Ascending aorta (tissue), 2 donors: ENCODE data around the gene ELAC2. TPM values are rescaled to one million over a fixed set of nuclear protein-coding genes. Genes with fewer than 3 reads are reported as not detected.

Experiments used
- DNase-seq, 2 donors: peaks; one replicate each; pipeline ENCODE4 v3.0.0-alpha.2; 2019; ENCODE audit warnings: low spot score in 2 of 2
- H3K27ac ChIP-seq, 2 donors: fragments of 200-600 bp; sonication (generic); one replicate each; pipeline ENCODE4 v1.5.1; 2016 to 2017; ENCODE audit warnings: mild to moderate bottlenecking in 1 of 2
- H3K27me3 ChIP-seq: fragments of 200-600 bp; sonication (generic); one replicate; pipeline ENCODE4 v1.5.1; 2017
- H3K36me3 ChIP-seq, 2 donors: fragments of 200-600 bp; sonication (generic); one replicate each; pipeline ENCODE4 v1.5.1; 2016
- H3K4me1 ChIP-seq, 2 donors: fragments of 200-600 bp; sonication (generic); one replicate each; pipeline ENCODE4 v1.5.1; 2016 to 2017; ENCODE audit warnings: mild to moderate bottlenecking in 1 of 2
- H3K4me3 ChIP-seq, 2 donors: fragments of 200-600 bp; sonication (generic); one replicate each; pipeline ENCODE4 v1.5.1; 2016 to 2017; ENCODE audit warnings: mild to moderate bottlenecking in 1 of 2
- H3K9me3 ChIP-seq, 2 donors: fragments of 200-600 bp; sonication (generic); one replicate each; pipeline ENCODE4 v1.5.1; 2016
- intact Hi-C: fragments of 100-400 bp; cut with DNase I; formaldehyde crosslinking; loops from one replicate; pipeline ENCODE4 v1.15.1; 2023
- total RNA-seq: library from RNA; depleted of rRNA; stranded (reverse); fragments of >200 nt; gene quantifications from one replicate; pipeline ENCODE4 v1.1.0, GENCODE V29; 2016
- TF ChIP-seq, protein P1 (sequence below), 3 experiments: fragments of 200-600 bp in 2 of 3; fragments of 450-650 bp in 1 of 3; sonication (generic) in 2 of 3; IDR thresholded peaks; one replicate each; pipeline ENCODE4 v1.5.1; 2016 to 2019; ENCODE audit warnings: antibody characterized with exemption in 3 of 3, mild to moderate bottlenecking in 1 of 3, moderate library complexity in 1 of 3

ELAC2 gene
- total RNA-seq, 1 donor from 2014 or later = 190 TPM

DNA sequence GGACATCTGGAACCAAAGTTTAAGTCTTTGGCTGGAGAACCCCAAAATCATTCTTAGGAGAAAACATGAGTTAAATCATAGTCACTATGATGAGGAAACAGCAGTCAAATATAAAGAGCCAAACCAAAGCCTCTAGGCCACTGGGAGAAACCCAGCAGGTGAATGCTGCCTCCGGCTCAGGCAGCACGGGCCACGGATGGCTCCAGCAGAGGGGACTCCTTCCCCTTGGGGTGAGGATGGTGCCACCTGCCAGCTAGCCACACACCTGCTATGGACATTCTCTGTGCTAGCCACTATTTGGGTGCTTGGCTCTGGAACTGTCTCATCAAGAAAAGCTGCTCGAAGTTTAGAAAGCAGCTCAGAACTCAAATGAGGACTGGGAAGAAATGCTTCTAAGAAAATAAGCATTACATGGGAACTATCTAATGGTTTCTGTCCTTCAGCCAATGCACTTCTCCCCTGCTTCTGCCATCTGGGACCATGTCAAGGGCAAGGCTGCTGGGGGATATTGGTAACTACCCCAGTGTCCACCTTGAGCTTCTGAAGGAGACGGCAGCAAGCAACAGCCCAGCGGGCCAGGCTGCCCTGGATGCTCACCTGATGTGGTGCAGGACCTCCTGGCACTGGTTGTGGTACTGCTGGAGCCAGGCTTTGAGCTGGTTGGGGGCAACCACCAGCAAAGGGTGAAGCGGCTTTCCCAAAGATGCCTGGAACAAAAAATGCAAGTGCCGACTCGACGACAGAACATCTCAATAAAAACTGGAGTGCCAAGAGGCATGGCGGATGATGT, 22.5 kb downstream of the ELAC2 start:
- TF ChIP-seq, protein P1, sequence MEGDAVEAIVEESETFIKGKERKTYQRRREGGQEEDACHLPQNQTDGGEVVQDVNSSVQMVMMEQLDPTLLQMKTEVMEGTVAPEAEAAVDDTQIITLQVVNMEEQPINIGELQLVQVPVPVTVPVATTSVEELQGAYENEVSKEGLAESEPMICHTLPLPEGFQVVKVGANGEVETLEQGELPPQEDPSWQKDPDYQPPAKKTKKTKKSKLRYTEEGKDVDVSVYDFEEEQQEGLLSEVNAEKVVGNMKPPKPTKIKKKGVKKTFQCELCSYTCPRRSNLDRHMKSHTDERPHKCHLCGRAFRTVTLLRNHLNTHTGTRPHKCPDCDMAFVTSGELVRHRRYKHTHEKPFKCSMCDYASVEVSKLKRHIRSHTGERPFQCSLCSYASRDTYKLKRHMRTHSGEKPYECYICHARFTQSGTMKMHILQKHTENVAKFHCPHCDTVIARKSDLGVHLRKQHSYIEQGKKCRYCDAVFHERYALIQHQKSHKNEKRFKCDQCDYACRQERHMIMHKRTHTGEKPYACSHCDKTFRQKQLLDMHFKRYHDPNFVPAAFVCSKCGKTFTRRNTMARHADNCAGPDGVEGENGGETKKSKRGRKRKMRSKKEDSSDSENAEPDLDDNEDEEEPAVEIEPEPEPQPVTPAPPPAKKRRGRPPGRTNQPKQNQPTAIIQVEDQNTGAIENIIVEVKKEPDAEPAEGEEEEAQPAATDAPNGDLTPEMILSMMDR (IDR thresholded peaks at IDR 0.05) = no peak
- H3K4me3 ChIP-seq = no peak overlapping the region
- no peak overlapping the region for H3K27ac ChIP-seq
- no peaks in the 10 kb centered on the region for H3K9me3 ChIP-seq
- no peaks in the 10 kb centered on the region for H3K27me3 ChIP-seq
- H3K36me3 ChIP-seq = peaks cover 83 to 98% of the 10 kb centered on the region in 2 donors
- H3K4me1 ChIP-seq = no peaks in the 10 kb centered on the region
- intact Hi-C loops = no loop called here
- DNase-seq = no peak

DNA sequence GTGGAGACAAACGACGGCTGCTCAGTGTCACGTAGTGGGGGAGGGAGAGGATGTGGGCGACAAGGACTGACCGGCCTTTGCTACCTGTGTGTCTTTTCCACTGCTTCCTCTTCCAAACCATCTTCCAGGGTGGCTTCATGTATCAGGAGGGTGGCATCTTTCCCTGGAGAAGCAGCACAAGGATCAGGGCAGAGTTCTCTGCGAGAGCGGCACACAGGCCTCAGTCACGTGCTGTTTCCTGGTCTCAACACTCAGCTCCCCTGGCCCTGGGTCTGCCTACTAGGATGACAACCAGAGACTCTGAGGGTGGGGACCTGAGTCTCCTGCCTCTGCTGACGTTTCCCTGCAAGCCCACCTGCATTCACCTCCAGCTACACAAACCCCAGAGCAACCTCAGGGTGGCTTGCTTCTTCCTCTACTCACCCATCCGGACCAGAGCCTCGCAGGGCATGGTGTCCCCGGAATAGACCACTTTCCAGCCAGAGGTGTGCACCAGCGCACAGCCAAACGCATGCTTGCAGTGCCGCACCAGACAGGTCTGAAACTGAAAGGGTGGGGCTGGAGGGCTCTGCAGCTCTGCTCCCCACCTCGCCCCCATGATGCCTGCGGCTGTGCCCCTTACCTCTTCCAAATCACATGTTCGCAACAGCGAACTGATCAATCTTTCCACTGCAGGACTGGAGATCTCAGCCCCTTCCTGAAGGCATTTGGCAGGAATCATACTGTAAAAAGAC, 23.3 kb downstream of the ELAC2 start:
- DNase-seq = no peak
- TF ChIP-seq, protein P1 (IDR thresholded peaks at IDR 0.05) = no peak
- Histone ChIP-seq H3K36me3 (peaks cover 75 to 94% of the 10 kb centered on the region in 2 donors), H3K4me3 (no peak overlapping the region), H3K27ac (no peak overlapping the region), H3K27me3 (no peaks in the 10 kb centered on the region), H3K9me3 (no peaks in the 10 kb centered on the region), H3K4me1 (no peaks in the 10 kb centered on the region)
- intact Hi-C loops = no loop called here

- Histone ChIP-seq H3K9me3 (no peaks in the 10 kb centered on the region), H3K27me3 (no peaks in the 10 kb centered on the region), H3K27ac (no peak overlapping the region), H3K4me1 (no peaks in the 10 kb centered on the region), H3K4me3 (no peak overlapping the region), H3K36me3 (peaks cover 67 to 86% of the 10 kb centered on the region in 2 donors)
- TF ChIP-seq, protein P1 (IDR thresholded peaks at IDR 0.05) = no peak
- no peak for DNase-seq
- intact Hi-C loops = no loop called here
Observed at GRCh38 chr17:12993631-12994030, 24.2 kb downstream of the ELAC2 start.

DNA sequence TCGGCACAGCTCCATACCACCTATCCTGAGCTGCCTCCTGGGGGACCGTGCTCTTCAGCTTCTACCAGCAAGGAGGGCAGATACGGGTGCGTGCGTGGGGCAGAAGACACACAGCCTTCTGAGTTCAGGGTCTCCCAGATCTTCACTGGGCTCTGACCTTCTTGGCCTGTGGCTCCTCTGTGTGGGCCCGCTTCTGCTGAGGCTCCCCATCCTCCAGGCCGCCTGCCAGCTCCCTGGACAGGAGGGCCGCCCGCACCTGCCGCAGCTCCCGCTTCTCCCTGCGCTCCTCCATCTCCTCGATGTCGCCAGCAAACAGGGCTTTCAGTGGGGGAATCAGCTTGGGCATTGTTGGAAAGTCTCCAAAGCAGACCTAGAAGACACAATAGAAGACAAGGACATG, 25.2 kb downstream of the ELAC2 start:
- H3K4me1 ChIP-seq = no peaks in the 10 kb centered on the region
- DNase-seq = no peak
- no peaks in the 10 kb centered on the region for H3K9me3 ChIP-seq
- intact Hi-C loops = no loop called here
- no peaks in the 10 kb centered on the region for H3K27me3 ChIP-seq
- H3K4me3 ChIP-seq = no peak overlapping the region
- H3K27ac ChIP-seq = no peak overlapping the region
- TF ChIP-seq, protein P1 (IDR thresholded peaks at IDR 0.05) = no peak
- peaks cover 62 to 76% of the 10 kb centered on the region in 2 donors for H3K36me3 ChIP-seq

DNA sequence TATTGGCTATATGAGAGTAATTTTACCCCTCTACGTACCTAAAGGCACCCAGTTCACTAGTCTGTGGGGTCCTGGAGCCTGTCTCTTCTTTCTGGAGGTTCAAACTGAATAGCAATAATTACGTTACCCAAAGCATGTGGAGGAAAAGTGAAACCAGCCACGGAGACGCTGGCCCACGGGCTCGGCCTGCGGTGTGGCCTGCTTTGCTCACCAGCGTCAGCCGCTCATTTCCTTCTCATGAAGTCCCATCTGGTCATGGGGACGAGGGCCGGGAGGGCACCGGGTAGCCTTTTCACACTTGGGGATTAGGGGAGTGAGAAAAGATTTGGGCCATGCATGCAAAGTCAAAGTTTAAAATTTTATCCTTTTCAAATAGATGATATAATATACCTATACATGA, 26.9 kb downstream of the ELAC2 start:
- intact Hi-C loops = no loop called here
- no peaks in the 10 kb centered on the region for H3K27me3 ChIP-seq
- H3K4me1 ChIP-seq = no peaks in the 10 kb centered on the region
- TF ChIP-seq, protein P1 (IDR thresholded peaks at IDR 0.05) = no peak
- no peak overlapping the region for H3K27ac ChIP-seq
- H3K36me3 ChIP-seq = peaks cover 46 to 59% of the 10 kb centered on the region in 2 donors
- no peak for DNase-seq
- no peaks in the 10 kb centered on the region for H3K9me3 ChIP-seq
- no peak overlapping the region for H3K4me3 ChIP-seq
